GM19025 (cell line): ENCODE results near the gene LRP5.

Experiments
- ATAC-seq: cut with Tn5 transposase; IDR thresholded peaks from one replicate; pipeline ENCODE4 v1.9.1; 2021; ENCODE audit warnings: mild to moderate bottlenecking, low read depth, moderate library complexity; ENCODE audit not compliant: unreplicated experiment

LRP5 gene

DNA sequence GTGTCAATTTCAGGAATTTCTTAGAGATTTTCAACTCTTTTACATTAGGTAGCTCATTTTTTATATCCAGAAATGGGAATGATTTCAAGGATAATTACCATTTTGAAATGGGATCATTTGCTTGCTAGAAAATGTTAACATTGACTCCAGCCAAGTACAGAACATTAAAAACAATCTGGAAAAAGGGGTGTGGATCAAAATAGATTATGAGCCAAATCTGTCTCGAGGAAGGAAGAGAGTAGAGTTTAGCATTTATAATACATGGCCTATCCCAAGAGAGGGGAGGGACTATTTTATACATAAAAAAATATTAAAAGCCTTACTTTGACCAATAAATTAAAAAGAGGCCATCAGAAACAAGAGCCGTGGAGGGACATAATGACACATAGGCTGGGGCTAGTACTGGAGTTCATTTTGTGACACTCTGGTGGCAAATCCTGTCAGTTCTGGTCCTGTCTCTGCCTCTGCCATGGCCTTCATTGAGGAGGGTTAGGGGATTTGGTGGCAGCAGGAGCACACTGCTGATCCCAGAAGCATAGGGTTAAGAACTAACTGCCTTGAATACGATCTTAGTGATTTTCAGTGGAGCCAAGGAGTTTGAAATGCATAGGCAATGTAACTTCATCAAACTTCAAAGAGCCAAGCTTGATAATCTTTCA, 168.6 kb downstream of the LRP5 start:
- no peak for ATAC-seq

- ATAC-seq: no peak
Observed at GRCh38 chr11:68481579-68482240, 169.3 kb downstream of the LRP5 start.

DNA sequence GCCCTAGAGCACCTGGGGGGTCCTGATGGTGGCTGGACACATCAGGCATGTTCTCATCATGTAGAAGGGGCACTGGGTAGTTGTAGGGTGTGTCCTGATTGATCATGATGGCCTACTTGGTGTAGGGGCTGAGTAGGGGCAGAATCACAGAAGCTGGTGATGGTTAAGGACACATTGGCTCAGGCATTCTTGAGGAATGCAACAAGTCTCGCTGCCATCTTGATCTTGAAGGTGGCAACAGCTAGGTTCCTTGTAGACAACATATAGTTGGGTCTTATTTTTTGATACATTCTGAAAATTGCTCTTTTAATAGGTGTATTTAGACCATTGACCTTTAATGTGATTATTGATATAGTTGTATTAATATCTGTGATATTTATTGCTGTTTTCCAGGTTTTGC, 176.2 kb downstream of the LRP5 start:
- ATAC-seq: no peak

GRCh38 chr11:68495220-68495729, 182.9 kb downstream of the LRP5 start:
- ATAC-seq: no peak

- no peak for ATAC-seq
Observed at GRCh38 chr11:68495872-68496271, 183.5 kb downstream of the LRP5 start.

DNA sequence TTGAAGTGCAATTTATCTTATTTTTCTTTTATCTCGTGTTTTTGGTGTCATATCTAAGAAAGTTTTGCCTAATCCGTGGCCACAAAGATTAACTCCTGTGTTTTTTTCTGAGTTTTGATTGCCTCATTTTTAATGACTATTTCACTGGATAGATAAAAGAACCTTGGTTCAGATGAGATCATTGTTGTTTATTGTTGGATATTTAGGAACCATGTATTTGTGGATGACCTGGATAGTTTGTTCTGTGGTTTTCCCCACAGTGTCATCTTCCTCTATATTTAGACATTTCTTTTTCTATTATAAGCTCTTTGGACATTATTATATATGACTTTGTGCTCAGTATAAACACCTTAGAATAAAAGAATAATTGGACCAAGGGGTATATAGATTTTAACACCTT, 185.4 kb downstream of the LRP5 start:
- no peak for ATAC-seq

DNA sequence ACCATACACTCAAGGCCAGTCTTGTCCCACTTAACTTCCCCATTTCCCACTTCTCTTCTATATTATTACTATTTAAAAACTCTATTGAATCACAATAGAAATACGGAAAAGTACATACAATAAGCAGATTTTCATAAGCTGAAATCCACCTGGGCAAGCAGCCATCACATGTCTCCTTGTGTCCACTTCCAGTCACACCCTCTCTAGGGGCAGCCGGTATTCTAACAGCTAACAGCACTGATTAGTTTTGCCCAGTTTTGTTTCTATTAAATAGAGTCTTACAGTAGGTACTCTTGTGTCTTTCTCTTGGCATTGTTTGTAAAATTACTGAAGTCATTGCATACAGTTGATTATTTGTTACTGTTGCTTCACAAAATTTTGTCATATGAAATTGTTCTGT, 185.9 kb downstream of the LRP5 start:
- ATAC-seq: no peak
